ENCODE measurements around the gene GRAMD4. TPM values are rescaled to one million over a fixed set of nuclear protein-coding genes. Genes with fewer than 3 reads are reported as not detected.

Gene GRAMD4
- total RNA-seq, 1 donor, result 11.7 TPM

DNA sequence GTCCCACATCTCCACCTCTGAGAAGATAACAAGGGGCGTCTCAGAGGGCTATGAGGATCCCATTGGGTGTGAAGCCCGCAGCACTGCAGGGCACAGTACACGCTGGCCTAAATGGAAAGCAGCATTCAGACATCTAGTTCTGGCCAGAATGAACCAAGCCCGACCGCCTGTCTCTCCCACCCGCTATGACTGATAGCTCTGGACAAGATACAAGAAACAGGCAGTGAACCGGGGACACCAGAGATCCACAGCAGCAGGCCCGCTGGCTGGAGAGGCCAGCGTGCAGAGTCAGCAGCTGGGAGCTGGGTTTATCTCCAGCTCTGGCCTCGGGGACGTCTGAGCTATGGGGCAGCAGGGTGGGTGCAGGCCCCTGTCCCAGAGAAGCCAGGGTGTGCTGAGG lies 108.3 kb downstream of the GRAMD4 start:
- no peak overlapping the region for H3K4me3 ChIP-seq (ENCODE audit: low read depth, low read length)
- TF ChIP-seq, protein P1, sequence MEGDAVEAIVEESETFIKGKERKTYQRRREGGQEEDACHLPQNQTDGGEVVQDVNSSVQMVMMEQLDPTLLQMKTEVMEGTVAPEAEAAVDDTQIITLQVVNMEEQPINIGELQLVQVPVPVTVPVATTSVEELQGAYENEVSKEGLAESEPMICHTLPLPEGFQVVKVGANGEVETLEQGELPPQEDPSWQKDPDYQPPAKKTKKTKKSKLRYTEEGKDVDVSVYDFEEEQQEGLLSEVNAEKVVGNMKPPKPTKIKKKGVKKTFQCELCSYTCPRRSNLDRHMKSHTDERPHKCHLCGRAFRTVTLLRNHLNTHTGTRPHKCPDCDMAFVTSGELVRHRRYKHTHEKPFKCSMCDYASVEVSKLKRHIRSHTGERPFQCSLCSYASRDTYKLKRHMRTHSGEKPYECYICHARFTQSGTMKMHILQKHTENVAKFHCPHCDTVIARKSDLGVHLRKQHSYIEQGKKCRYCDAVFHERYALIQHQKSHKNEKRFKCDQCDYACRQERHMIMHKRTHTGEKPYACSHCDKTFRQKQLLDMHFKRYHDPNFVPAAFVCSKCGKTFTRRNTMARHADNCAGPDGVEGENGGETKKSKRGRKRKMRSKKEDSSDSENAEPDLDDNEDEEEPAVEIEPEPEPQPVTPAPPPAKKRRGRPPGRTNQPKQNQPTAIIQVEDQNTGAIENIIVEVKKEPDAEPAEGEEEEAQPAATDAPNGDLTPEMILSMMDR (IDR thresholded peaks at IDR 0.05; ENCODE audit: insufficient read depth, low read length), result no peak
- no peak for DNase-seq (ENCODE audit: low read depth)

Other genes starting within 250 kb of the GRAMD4 start
- gene CELSR1, start 82.8 kb upstream of the GRAMD4 start, total RNA-seq (ENCODE audit: low replicate concordance), result 1.1 and 4.3 TPM in 2 replicates
- gene CERK, start 117.9 kb downstream of the GRAMD4 start, total RNA-seq (ENCODE audit: low replicate concordance), result 14.1 and 39.4 TPM in 2 replicates
- 12.7 and 13.8 TPM in 2 replicates for gene TBC1D22A, start 142.3 kb downstream of the GRAMD4 start, total RNA-seq (ENCODE audit: low replicate concordance)